Ishikawa (cell line): ENCODE data around the gene MMP14.

Experiments
- CEBPB ChIP-seq: IDR thresholded peaks from 2 replicates; pipeline ENCODE4 v1.6.1; 2012
- CREB1 ChIP-seq: IDR thresholded peaks from 2 replicates; pipeline ENCODE4 v1.6.1; 2012; ENCODE audit warnings: low read depth
- EGR1 ChIP-seq: IDR thresholded peaks from 2 replicates; pipeline ENCODE4 v1.6.1; 2012
- EP300 ChIP-seq: IDR thresholded peaks from 2 replicates; pipeline ENCODE4 v1.6.1; 2012; ENCODE audit warnings: borderline replicate concordance
- FOXM1 ChIP-seq: IDR thresholded peaks from 2 replicates; pipeline ENCODE4 v1.6.1; 2012; ENCODE audit warnings: low read depth, borderline replicate concordance
- NFIC ChIP-seq: IDR thresholded peaks from 2 replicates; pipeline ENCODE4 v1.6.1; 2012
- RAD21 ChIP-seq: IDR thresholded peaks from 2 replicates; pipeline ENCODE4 v1.6.1; 2012; ENCODE audit warnings: low read depth
- REST ChIP-seq: IDR thresholded peaks from 2 replicates; pipeline ENCODE4 v1.6.1; 2012; ENCODE audit warnings: low read depth, mild to moderate bottlenecking
- TAF1 ChIP-seq: IDR thresholded peaks from 2 replicates; pipeline ENCODE4 v1.6.1; 2012; ENCODE audit warnings: low read depth, mild to moderate bottlenecking
- TEAD4 ChIP-seq: IDR thresholded peaks from 2 replicates; pipeline ENCODE4 v1.6.1; 2012
- YY1 ChIP-seq: IDR thresholded peaks from 2 replicates; pipeline ENCODE4 v1.6.1; 2012; ENCODE audit warnings: low read depth
- ZBTB7A ChIP-seq: IDR thresholded peaks from 2 replicates; pipeline ENCODE4 v1.6.1; 2012; ENCODE audit warnings: low read depth
- TF ChIP-seq, protein P1 (sequence below): IDR thresholded peaks from 2 replicates; pipeline ENCODE4 v1.6.1; 2012
- TF ChIP-seq, protein P2 (sequence below): IDR thresholded peaks from 2 replicates; pipeline ENCODE4 v1.6.1; 2012

DNA sequence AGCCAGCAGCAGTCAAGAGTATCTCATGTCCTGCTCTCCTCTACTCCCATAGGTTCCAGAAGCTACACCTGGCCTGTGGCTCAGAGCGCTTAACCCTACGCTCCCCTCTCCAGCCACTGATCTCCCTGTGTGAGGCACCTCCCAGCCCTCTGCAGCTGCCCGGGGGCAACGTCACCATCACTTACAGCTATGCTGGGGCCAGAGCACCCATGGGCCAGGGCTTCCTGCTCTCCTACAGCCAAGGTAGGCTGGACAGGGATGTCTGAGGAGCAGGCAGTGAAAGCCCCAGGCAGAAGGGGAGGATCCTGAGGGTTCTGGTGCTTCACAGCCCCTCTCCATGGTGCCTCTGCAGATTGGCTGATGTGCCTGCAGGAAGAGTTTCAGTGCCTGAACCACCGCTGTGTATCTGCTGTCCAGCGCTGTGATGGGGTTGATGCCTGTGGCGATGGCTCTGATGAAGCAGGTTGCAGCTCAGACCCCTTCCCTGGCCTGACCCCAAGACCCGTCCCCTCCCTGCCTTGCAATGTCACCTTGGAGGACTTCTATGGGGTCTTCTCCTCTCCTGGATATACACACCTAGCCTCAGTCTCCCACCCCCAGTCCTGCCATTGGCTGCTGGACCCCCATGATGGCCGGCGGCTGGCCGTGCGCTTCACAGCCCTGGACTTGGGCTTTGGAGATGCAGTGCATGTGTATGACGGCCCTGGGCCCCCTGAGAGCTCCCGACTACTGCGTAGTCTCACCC lies 38.8 kb downstream of the MMP14 start:
- TF ChIP-seq REST (0 out of 2 replicates have a peak, but pooled peaks have one; percentile 15), TAF1 (no peak), NFIC (no peak), EP300 (no peak), TEAD4 (no peak), CEBPB (no peak), EGR1 (no peak), RAD21 (no peak), YY1 (no peak), FOXM1 (no peak), ZBTB7A (no peak), CREB1 (no peak)
- TF ChIP-seq, protein P1, sequence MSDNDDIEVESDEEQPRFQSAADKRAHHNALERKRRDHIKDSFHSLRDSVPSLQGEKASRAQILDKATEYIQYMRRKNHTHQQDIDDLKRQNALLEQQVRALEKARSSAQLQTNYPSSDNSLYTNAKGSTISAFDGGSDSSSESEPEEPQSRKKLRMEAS: no peak
- TF ChIP-seq, protein P2, sequence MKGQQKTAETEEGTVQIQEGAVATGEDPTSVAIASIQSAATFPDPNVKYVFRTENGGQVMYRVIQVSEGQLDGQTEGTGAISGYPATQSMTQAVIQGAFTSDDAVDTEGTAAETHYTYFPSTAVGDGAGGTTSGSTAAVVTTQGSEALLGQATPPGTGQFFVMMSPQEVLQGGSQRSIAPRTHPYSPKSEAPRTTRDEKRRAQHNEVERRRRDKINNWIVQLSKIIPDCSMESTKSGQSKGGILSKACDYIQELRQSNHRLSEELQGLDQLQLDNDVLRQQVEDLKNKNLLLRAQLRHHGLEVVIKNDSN: no peak
